SKM-1 treated with dmso at 0.1 percent for 144 hours (cell line): Measurements from ENCODE around the gene ZSCAN25.
"Not testable (repeated sequence)": the region's sequence is repeated elsewhere in the genome, so short reads cannot be mapped to it uniquely, and the experiment has no call there.

Source experiments
- DNase-seq: peaks from one replicate; lab custom pipeline; 2025; ENCODE audit not compliant: unreplicated experiment; lab: John Stamatoyannopoulos, UW

Gene ZSCAN25

GRCh38 chr7:99617192-99617781 is 541 bp downstream of the ZSCAN25 start:
- DNase-seq: no peak

GRCh38 chr7:99618726-99619125 is 2.0 kb downstream of the ZSCAN25 start:
- DNase-seq: no peak

GRCh38 chr7:99619571-99620130 is 2.9 kb downstream of the ZSCAN25 start:
- DNase-seq: no peak

GRCh38 chr7:99621271-99621670 is 4.5 kb downstream of the ZSCAN25 start:
- DNase-seq: no peak

GRCh38 chr7:99622596-99622995 is 5.8 kb downstream of the ZSCAN25 start:
- no peak for DNase-seq

- no peak for DNase-seq
Observed at GRCh38 chr7:99623091-99623693, 6.4 kb downstream of the ZSCAN25 start.

GRCh38 chr7:99623702-99624447 is 7.1 kb downstream of the ZSCAN25 start:
- no peak for DNase-seq

GRCh38 chr7:99624484-99624883 is 7.7 kb downstream of the ZSCAN25 start:
- DNase-seq: no peak

GRCh38 chr7:99625321-99625720 is 8.6 kb downstream of the ZSCAN25 start:
- DNase-seq: no peak

- no peak for DNase-seq
Observed at GRCh38 chr7:99625961-99626360, 9.2 kb downstream of the ZSCAN25 start.

- DNase-seq: no peak
Observed at GRCh38 chr7:99626661-99627060, 9.9 kb downstream of the ZSCAN25 start.

- DNase-seq: no peak
Observed at GRCh38 chr7:99627513-99627912, 10.8 kb downstream of the ZSCAN25 start.

GRCh38 chr7:99628471-99629465 is 12.0 kb downstream of the ZSCAN25 start:
- no peak for DNase-seq

GRCh38 chr7:99629643-99630042 is 12.9 kb downstream of the ZSCAN25 start:
- DNase-seq: no peak

- no peak for DNase-seq
Observed at GRCh38 chr7:99631295-99632109, 14.8 kb downstream of the ZSCAN25 start.

- DNase-seq: not testable (repeated sequence)
Observed at GRCh38 chr7:99637414-99637813, 20.7 kb downstream of the ZSCAN25 start.

GRCh38 chr7:99638731-99639130 is 22.0 kb downstream of the ZSCAN25 start:
- no peak for DNase-seq

GRCh38 chr7:99639267-99639666 is 22.5 kb downstream of the ZSCAN25 start:
- no peak for DNase-seq

GRCh38 chr7:99642027-99642426 is 25.3 kb downstream of the ZSCAN25 start:
- DNase-seq: no peak

GRCh38 chr7:99643464-99643863 is 26.7 kb downstream of the ZSCAN25 start:
- DNase-seq: no peak
